GM10266 (cell line): ENCODE data around the gene CHST8.

Experiments
- DNase-seq: peaks from one replicate; pipeline ENCODE4 v3.0.0; 2012; ENCODE audit errors: extremely low spot score
- CTCF ChIP-seq: IDR thresholded peaks from 2 replicates; pipeline ENCODE4 v1.5.1; 2012; ENCODE audit warnings: mild to moderate bottlenecking, low read depth; ENCODE audit not compliant: control insufficient read depth, insufficient read depth; ENCODE audit errors: missing control alignments

The CHST8 gene

GRCh38 chr19:33752945-33753344 lies 131.2 kb downstream of the CHST8 start:
- TF ChIP-seq CTCF, result no peak
- DNase-seq, result no peak

- no peak for DNase-seq
- no peak for TF ChIP-seq CTCF
Observed at GRCh38 chr19:33754361-33754760, 132.6 kb downstream of the CHST8 start.

GRCh38 chr19:33755099-33756035 lies 133.6 kb downstream of the CHST8 start:
- DNase-seq, result no peak
- TF ChIP-seq CTCF, result no peak

GRCh38 chr19:33756177-33756576 lies 134.4 kb downstream of the CHST8 start:
- no peak for DNase-seq
- no peak for TF ChIP-seq CTCF

GRCh38 chr19:33758541-33759013 lies 136.8 kb downstream of the CHST8 start:
- DNase-seq, result no peak
- TF ChIP-seq CTCF, result no peak

- no peak for TF ChIP-seq CTCF
- DNase-seq, result no peak
Observed at GRCh38 chr19:33759356-33759755, 137.6 kb downstream of the CHST8 start.
